Naive B cell (primary cell): ENCODE data around the gene MED28. TPM values are rescaled to one million over a fixed set of nuclear protein-coding genes. Genes with fewer than 3 reads are reported as not detected.

Source experiments
- ATAC-seq, 2 donors: fragments of 150-1000 bp; cut with Tn5 transposase; 2 replicates each; pipeline ENCODE4 v1.10.0; 2021; ENCODE audit warnings: low read depth in 2 of 2, mild to moderate bottlenecking in 2 of 2, moderate library complexity in 2 of 2
- DNase-seq: peaks from one replicate; pipeline ENCODE4 v3.0.0; 2022
- H3K27ac Mint-ChIP-seq, 6 donors: one replicate each; pipeline ENCODE4 v1.8.0; 2020 to 2022; ENCODE audit warnings: mild to moderate bottlenecking in 6 of 6, mixed read lengths in 6 of 6, moderate library complexity in 5 of 6, inconsistent platforms in 2 of 6
- H3K27me3 Mint-ChIP-seq, 3 donors: one replicate each; pipeline ENCODE4 v1.8.0; 2021 to 2022; ENCODE audit warnings: mixed read lengths in 3 of 3, mild to moderate bottlenecking in 1 of 3
- H3K36me3 Mint-ChIP-seq, 2 donors: one replicate each; pipeline ENCODE4 v1.8.0; 2020 to 2022; ENCODE audit warnings: mixed read lengths in 2 of 2, inconsistent platforms in 1 of 2, mild to moderate bottlenecking in 1 of 2
- H3K4me1 Mint-ChIP-seq, 3 donors: one replicate each; pipeline ENCODE4 v1.8.0; 2020 to 2022; ENCODE audit warnings: mixed read lengths in 3 of 3, inconsistent platforms in 1 of 3, mild to moderate bottlenecking in 1 of 3, moderate library complexity in 1 of 3
- H3K4me3 Mint-ChIP-seq, 8 donors: one replicate each; pipeline ENCODE4 v1.8.0; 2020 to 2022; ENCODE audit warnings: mild to moderate bottlenecking in 8 of 8, mixed read lengths in 8 of 8, moderate library complexity in 8 of 8, inconsistent platforms in 2 of 8
- H3K9me3 Mint-ChIP-seq, 7 donors: one replicate each; pipeline ENCODE4 v1.8.0; 2020 to 2022; ENCODE audit warnings: mixed read lengths in 7 of 7, mild to moderate bottlenecking in 5 of 7, inconsistent platforms in 2 of 7, moderate library complexity in 1 of 7
- polyA plus RNA-seq, 6 donors: library from polyadenylated mRNA; unstranded; fragments of 300-500 nt; fragmentation: Illumina TruSeq; gene quantifications; one replicate each; pipeline ENCODE4 v1.2.3, GENCODE V29; 2021; ENCODE audit warnings: low read depth in 6 of 6

MED28 gene
- polyA plus RNA-seq, 6 donors from 2014 or later, result 39.8 to 60.4 (median 48.1) TPM

GRCh38 chr4:17587094-17587822, 27.2 kb upstream of the MED28 start:
- Mint-ChIP-seq H3K9me3 (no peaks in the 10 kb centered on the region), H3K4me3 (no peak overlapping the region), H3K27me3 (no peaks in the 10 kb centered on the region), H3K4me1 (peaks cover 2 to 5% (median 3%) of the 10 kb centered on the region in 3 donors), H3K36me3 (peaks cover 7 to 36% of the 10 kb centered on the region in 2 donors), H3K27ac (peak overlapping the region in 1 of 6 donors; percentile 65)
- no peak for ATAC-seq
- DNase-seq, result no peak

- H3K36me3 Mint-ChIP-seq, result peaks cover 15 to 34% of the 10 kb centered on the region in 2 donors
- DNase-seq (no peak), ATAC-seq (no peak)
- no peaks in the 10 kb centered on the region for H3K9me3 Mint-ChIP-seq
- no peaks in the 10 kb centered on the region for H3K27me3 Mint-ChIP-seq
- H3K27ac Mint-ChIP-seq, result no peak overlapping the region
- H3K4me3 Mint-ChIP-seq, result no peak overlapping the region
- H3K4me1 Mint-ChIP-seq, result peaks cover 5 to 13% (median 12%) of the 10 kb centered on the region in 3 donors
These were observed 25.1 kb upstream of the MED28 start for GRCh38 chr4:17589355-17589754.

- H3K9me3 Mint-ChIP-seq, result no peaks in the 10 kb centered on the region
- peaks cover 12 to 32% (median 25%) of the 10 kb centered on the region in 3 donors for H3K4me1 Mint-ChIP-seq
- peak overlapping the region in 4 of 6 donors; percentile 1 to 89 (median 84) for H3K27ac Mint-ChIP-seq
- no peaks in the 10 kb centered on the region for H3K27me3 Mint-ChIP-seq
- DNase-seq (peak; percentile 73), ATAC-seq (peak; percentile 99)
- peaks cover 13 to 16% of the 10 kb centered on the region in 2 donors for H3K36me3 Mint-ChIP-seq
- H3K4me3 Mint-ChIP-seq, result peak overlapping the region in 3 of 8 donors; percentile 33 to 86 (median 70)
These were observed 18.9 kb upstream of the MED28 start for GRCh38 chr4:17595471-17596005.

- Mint-ChIP-seq H3K27ac (no peak overlapping the region), H3K4me1 (peaks cover 12 to 29% (median 20%) of the 10 kb centered on the region in 3 donors), H3K27me3 (no peaks in the 10 kb centered on the region), H3K4me3 (peak overlapping the region in 1 of 8 donors; percentile 35), H3K9me3 (no peaks in the 10 kb centered on the region), H3K36me3 (peaks cover 13 to 16% of the 10 kb centered on the region in 2 donors)
- DNase-seq (no peak), ATAC-seq (no peak)
These were observed 16.9 kb upstream of the MED28 start for GRCh38 chr4:17597517-17597916.

GRCh38 chr4:17599826-17600225, 14.6 kb upstream of the MED28 start:
- peaks cover 8 to 13% of the 10 kb centered on the region in 2 donors for H3K36me3 Mint-ChIP-seq
- ATAC-seq, result no peak
- no peaks in the 10 kb centered on the region for H3K9me3 Mint-ChIP-seq
- H3K27ac Mint-ChIP-seq, result no peak overlapping the region
- H3K4me3 Mint-ChIP-seq, result no peak overlapping the region
- no peak for DNase-seq
- no peaks in the 10 kb centered on the region for H3K27me3 Mint-ChIP-seq
- peaks cover 10 to 14% (median 12%) of the 10 kb centered on the region in 3 donors for H3K4me1 Mint-ChIP-seq

GRCh38 chr4:17605236-17605635, 9.2 kb upstream of the MED28 start:
- peaks cover 11 to 13% of the 10 kb centered on the region in 2 donors for H3K36me3 Mint-ChIP-seq
- no peak for DNase-seq
- H3K4me1 Mint-ChIP-seq, result peaks cover 0 to 6% (median 0%) of the 10 kb centered on the region in 3 donors
- H3K27me3 Mint-ChIP-seq, result no peaks in the 10 kb centered on the region
- no peak for ATAC-seq
- H3K27ac Mint-ChIP-seq, result peak overlapping the region in 1 of 6 donors; percentile 76
- H3K9me3 Mint-ChIP-seq, result no peaks in the 10 kb centered on the region
- H3K4me3 Mint-ChIP-seq, result no peak overlapping the region

GRCh38 chr4:17613761-17614415, 553 bp upstream of the MED28 start:
- peak overlapping the region; percentile 95 to 100 (median 98) for H3K4me3 Mint-ChIP-seq
- peaks cover 0 to 2% (median 0%) of the 10 kb centered on the region in 7 donors for H3K9me3 Mint-ChIP-seq
- peaks cover 0 to 5% of the 10 kb centered on the region in 2 donors for H3K36me3 Mint-ChIP-seq
- no peaks in the 10 kb centered on the region for H3K27me3 Mint-ChIP-seq
- H3K27ac Mint-ChIP-seq, result peak overlapping the region; percentile 98 to 99 (median 98)
- peak; percentile 43 to 50 for ATAC-seq
- H3K4me1 Mint-ChIP-seq, result peaks cover 19 to 48% (median 28%) of the 10 kb centered on the region in 3 donors
- peak; percentile 33 for DNase-seq

GRCh38 chr4:17616283-17616682, 1.8 kb downstream of the MED28 start:
- peak overlapping the region; percentile 54 to 88 (median 78) for H3K4me3 Mint-ChIP-seq
- H3K27me3 Mint-ChIP-seq, result no peaks in the 10 kb centered on the region
- no peak for DNase-seq
- peak overlapping the region; percentile 46 to 92 (median 78) for H3K27ac Mint-ChIP-seq
- H3K4me1 Mint-ChIP-seq, result peaks cover 25 to 57% (median 35%) of the 10 kb centered on the region in 3 donors
- ATAC-seq, result no peak
- peaks cover 0 to 17% of the 10 kb centered on the region in 2 donors for H3K36me3 Mint-ChIP-seq
- peaks cover 0 to 2% (median 0%) of the 10 kb centered on the region in 7 donors for H3K9me3 Mint-ChIP-seq

- Mint-ChIP-seq H3K9me3 (peaks cover 0 to 2% (median 0%) of the 10 kb centered on the region in 7 donors), H3K27me3 (no peaks in the 10 kb centered on the region), H3K27ac (peak overlapping the region in 3 of 6 donors; percentile 5 to 45 (median 25)), H3K36me3 (peaks cover 3 to 24% of the 10 kb centered on the region in 2 donors), H3K4me1 (peaks cover 25 to 48% (median 33%) of the 10 kb centered on the region in 3 donors), H3K4me3 (peak overlapping the region in 3 of 8 donors; percentile 25 to 80 (median 26))
- no peak for DNase-seq
- no peak for ATAC-seq
These were observed 4.5 kb downstream of the MED28 start for GRCh38 chr4:17618926-17619325.

- no peaks in the 10 kb centered on the region for H3K9me3 Mint-ChIP-seq
- peaks cover 31 to 44% (median 34%) of the 10 kb centered on the region in 3 donors for H3K4me1 Mint-ChIP-seq
- DNase-seq (no peak), ATAC-seq (no peak)
- H3K27ac Mint-ChIP-seq, result peak overlapping the region in 2 of 6 donors; percentile 25 to 45
- H3K4me3 Mint-ChIP-seq, result peak overlapping the region in 2 of 8 donors; percentile 59 to 80
- no peaks in the 10 kb centered on the region for H3K27me3 Mint-ChIP-seq
- H3K36me3 Mint-ChIP-seq, result peaks cover 10 to 25% of the 10 kb centered on the region in 2 donors
These were observed 5.1 kb downstream of the MED28 start for GRCh38 chr4:17619416-17620105.

- H3K4me3 Mint-ChIP-seq, result no peak overlapping the region
- H3K27ac Mint-ChIP-seq, result no peak overlapping the region
- DNase-seq (no peak), ATAC-seq (no peak)
- H3K27me3 Mint-ChIP-seq, result no peaks in the 10 kb centered on the region
- peaks cover 30 to 32% of the 10 kb centered on the region in 2 donors for H3K36me3 Mint-ChIP-seq
- H3K9me3 Mint-ChIP-seq, result no peaks in the 10 kb centered on the region
- H3K4me1 Mint-ChIP-seq, result peaks cover 20 to 27% (median 25%) of the 10 kb centered on the region in 3 donors
These were observed 9.1 kb downstream of the MED28 start for GRCh38 chr4:17623451-17624001.

GRCh38 chr4:17624821-17625220, 10.4 kb downstream of the MED28 start:
- peak overlapping the region in 4 of 6 donors; percentile 9 to 79 (median 70) for H3K27ac Mint-ChIP-seq
- peaks cover 10 to 23% (median 20%) of the 10 kb centered on the region in 3 donors for H3K4me1 Mint-ChIP-seq
- no peaks in the 10 kb centered on the region for H3K27me3 Mint-ChIP-seq
- ATAC-seq, result no peak
- peaks cover 21 to 32% of the 10 kb centered on the region in 2 donors for H3K36me3 Mint-ChIP-seq
- no peak overlapping the region for H3K4me3 Mint-ChIP-seq
- DNase-seq, result no peak
- no peaks in the 10 kb centered on the region for H3K9me3 Mint-ChIP-seq

GRCh38 chr4:17630228-17630627, 15.8 kb downstream of the MED28 start:
- Mint-ChIP-seq H3K27me3 (no peaks in the 10 kb centered on the region), H3K36me3 (peaks cover 9 to 20% of the 10 kb centered on the region in 2 donors), H3K27ac (no peak overlapping the region), H3K4me1 (peaks cover 6 to 14% (median 10%) of the 10 kb centered on the region in 3 donors), H3K4me3 (no peak overlapping the region), H3K9me3 (no peaks in the 10 kb centered on the region)
- ATAC-seq (no peak), DNase-seq (no peak)
